NCI-H446 treated with DMSO at 0.1 percent for 48 hours (cell line): ENCODE data around the gene KRT76.
"Not testable (repeated sequence)": the region's sequence is repeated elsewhere in the genome, so short reads cannot be mapped to it uniquely, and the experiment has no call there.

Source experiments
- DNase-seq: peaks from one replicate; lab custom pipeline; 2025; lab: John Stamatoyannopoulos, UW

KRT76 gene

GRCh38 chr12:52781399-52782082, 4.4 kb upstream of the KRT76 start:
- DNase-seq = no peak

GRCh38 chr12:52779914-52780313, 2.8 kb upstream of the KRT76 start:
- no peak for DNase-seq

GRCh38 chr12:52778833-52779232, 1.7 kb upstream of the KRT76 start:
- no peak for DNase-seq

GRCh38 chr12:52777566-52777965, 421 bp upstream of the KRT76 start:
- no peak for DNase-seq

- no peak for DNase-seq
These were observed 710 bp downstream of the KRT76 start for GRCh38 chr12:52776435-52776834.

- no peak for DNase-seq
These were observed 2.4 kb downstream of the KRT76 start for GRCh38 chr12:52774629-52775250.

- DNase-seq = no peak
These were observed 4.4 kb downstream of the KRT76 start for GRCh38 chr12:52772772-52773171.

- DNase-seq = no peak
These were observed 5.0 kb downstream of the KRT76 start for GRCh38 chr12:52772188-52772587.

GRCh38 chr12:52771505-52771904, 5.6 kb downstream of the KRT76 start:
- no peak for DNase-seq

GRCh38 chr12:52771088-52771487, 6.1 kb downstream of the KRT76 start:
- DNase-seq = no peak

GRCh38 chr12:52769946-52770345, 7.2 kb downstream of the KRT76 start:
- no peak for DNase-seq

GRCh38 chr12:52769354-52769753, 7.8 kb downstream of the KRT76 start:
- no peak for DNase-seq

GRCh38 chr12:52768479-52769200, 8.5 kb downstream of the KRT76 start:
- no peak for DNase-seq

- no peak for DNase-seq
These were observed 9.7 kb downstream of the KRT76 start for GRCh38 chr12:52767427-52767826.

GRCh38 chr12:52767020-52767379, 10.1 kb downstream of the KRT76 start:
- no peak for DNase-seq

GRCh38 chr12:52766351-52767019, 10.7 kb downstream of the KRT76 start:
- no peak for DNase-seq

- no peak for DNase-seq
These were observed 11.4 kb downstream of the KRT76 start for GRCh38 chr12:52765702-52766101.

GRCh38 chr12:52763991-52764390, 13.2 kb downstream of the KRT76 start:
- DNase-seq = no peak

- no peak for DNase-seq
These were observed 14.0 kb downstream of the KRT76 start for GRCh38 chr12:52763036-52763659.

- DNase-seq = no peak
These were observed 15.3 kb downstream of the KRT76 start for GRCh38 chr12:52761802-52762201.

GRCh38 chr12:52761218-52761617, 15.9 kb downstream of the KRT76 start:
- DNase-seq = not testable (repeated sequence)

GRCh38 chr12:52760623-52761022, 16.5 kb downstream of the KRT76 start:
- no peak for DNase-seq
